GM18868 (cell line): ENCODE measurements around the gene PAPOLA.

Experiments used
- ATAC-seq: cut with Tn5 transposase; IDR thresholded peaks from one replicate; pipeline ENCODE4 v1.9.1; 2021; ENCODE audit warnings: mild to moderate bottlenecking, moderate library complexity; ENCODE audit not compliant: unreplicated experiment

PAPOLA gene

DNA sequence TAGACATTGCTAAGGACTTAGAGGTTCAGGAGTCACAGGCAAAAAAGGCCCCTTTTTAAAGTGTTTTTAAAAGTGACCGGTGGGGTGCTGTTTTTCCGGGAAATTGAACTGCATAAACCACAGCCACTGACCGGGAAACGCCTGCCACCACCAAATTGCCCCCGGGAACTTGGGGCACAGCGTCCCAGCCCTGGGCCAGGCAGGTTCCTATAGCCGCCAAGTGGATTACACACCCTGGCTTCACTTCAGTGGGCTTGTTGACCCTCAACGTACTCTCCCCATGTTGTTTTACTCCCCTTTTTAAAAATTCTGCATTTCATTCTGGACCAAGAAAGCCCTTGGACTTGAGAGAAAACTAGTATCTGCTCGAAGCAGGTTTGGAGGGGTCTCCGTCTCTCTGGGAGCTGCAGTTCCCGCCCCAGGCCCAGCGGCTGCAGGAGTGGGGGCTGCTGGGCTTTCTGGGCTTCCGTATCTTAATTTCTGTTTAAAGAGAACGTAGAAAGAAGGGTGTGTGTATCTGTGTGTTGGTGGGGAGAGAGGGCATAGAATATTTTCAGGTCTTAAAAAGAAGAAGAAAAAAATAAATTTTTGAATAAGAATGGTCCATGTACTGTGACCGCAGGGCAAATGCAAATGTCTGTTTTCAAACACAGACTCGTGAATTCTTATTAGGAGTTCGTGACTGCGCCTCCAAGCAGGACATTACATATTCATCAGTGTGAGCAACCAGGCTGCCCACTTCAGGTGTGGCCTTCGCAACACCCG lies 82.9 kb downstream of the PAPOLA start:
- ATAC-seq = no peak

DNA sequence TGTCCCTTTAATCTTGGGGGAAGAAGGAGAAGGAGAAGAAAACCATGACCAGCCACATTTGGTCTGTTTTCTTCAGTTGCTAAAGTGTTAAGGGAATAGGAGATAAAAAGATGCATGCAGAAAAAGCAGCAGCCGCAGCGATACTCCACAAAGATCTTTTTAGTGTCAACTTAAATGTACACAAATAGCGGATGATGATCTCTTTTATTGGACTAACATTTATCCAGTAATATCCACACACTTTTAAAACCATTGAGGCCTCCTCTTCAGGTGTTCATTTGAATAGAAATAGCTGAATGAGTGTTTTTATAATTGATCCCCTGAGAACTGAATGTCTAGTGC lies 83.5 kb downstream of the PAPOLA start:
- ATAC-seq = no peak

DNA sequence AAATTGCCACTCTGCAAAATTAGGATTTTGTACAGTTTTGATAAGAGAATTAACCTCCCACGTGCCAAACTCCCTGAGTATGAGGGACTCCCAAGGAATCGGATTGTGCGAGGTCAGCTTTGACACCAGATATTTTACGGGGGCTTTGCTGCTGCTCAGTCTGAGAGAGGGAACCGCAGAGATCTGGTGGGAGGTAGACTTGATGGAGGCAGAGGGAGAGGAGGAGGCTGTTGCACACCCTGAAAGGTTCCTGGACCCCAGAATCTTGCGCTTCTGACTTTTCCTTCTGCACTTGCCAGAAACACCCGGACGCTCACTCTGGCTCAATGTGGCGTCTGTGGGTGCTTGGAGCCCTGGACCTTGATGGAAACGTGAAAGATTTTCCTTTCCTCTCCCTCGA lies 83.9 kb downstream of the PAPOLA start:
- ATAC-seq = no peak

DNA sequence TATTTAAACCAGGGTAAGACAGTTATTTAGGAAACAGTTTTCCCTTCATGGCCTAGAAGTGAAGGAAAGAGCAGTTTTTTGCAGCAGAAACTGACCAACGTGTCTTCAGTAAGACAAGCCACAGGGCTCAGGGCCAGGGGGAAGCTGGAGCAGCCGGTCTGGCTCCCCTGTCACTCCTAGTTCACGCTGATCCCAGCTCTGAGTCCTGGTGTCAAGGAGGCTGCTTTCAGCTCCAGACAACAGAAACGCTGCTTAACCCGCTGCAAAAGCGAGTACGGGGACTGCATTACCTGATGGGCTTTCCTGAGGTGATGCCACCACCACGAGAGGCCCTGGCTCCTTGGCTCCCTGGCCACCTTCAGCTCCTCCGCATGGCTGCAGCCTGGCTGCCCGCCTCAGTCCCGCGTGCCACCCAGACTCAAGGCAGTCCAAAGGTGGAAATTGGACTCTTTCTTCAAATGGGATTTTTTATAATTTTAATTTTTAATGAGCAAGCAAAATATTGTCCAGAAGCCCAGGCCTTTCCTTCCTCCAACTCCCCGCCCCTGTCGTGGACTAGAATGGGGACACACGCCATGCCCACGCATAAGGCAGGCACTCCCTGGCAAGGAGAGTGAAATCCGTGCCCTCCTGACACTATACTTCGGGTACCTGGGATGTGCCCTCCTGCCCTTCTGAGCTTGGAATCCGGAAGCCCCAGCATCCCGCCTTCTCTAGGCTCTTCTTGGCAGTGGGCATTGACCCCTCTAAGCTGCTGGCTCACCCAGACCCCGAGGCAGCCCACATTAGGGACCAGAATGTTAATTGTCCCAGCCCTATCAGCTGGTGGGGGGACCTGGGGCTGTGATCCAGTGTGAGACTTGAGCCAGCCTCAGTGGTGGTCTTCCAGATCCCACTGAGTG lies 85.0 kb downstream of the PAPOLA start:
- ATAC-seq = no peak

DNA sequence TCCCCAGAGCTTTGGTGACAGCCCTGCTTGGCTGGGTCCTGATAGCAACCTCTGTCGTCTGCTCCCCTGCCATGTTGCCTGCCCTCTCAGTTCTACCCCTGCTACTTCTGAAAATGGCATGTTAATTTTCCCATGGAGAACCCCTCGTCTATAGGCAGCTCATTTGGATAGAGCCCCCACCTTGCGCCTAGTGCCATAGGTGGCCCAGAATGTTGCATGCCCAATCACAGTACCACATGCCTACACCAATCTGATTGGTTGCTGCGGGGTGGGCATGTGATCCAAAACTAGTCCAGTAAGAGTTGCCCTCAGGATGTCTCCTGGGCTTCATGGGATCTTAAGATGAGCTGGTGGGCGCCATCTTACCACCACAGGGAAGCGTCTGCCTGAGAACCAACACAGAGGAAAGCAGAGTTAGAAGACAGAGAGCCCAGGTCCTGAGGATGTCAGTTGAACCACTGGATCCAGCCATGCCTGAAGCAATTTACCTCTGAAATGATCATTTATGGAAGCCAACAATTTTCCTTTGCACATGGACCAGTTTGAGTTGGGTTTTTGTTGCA lies 85.7 kb downstream of the PAPOLA start:
- ATAC-seq = no peak

DNA sequence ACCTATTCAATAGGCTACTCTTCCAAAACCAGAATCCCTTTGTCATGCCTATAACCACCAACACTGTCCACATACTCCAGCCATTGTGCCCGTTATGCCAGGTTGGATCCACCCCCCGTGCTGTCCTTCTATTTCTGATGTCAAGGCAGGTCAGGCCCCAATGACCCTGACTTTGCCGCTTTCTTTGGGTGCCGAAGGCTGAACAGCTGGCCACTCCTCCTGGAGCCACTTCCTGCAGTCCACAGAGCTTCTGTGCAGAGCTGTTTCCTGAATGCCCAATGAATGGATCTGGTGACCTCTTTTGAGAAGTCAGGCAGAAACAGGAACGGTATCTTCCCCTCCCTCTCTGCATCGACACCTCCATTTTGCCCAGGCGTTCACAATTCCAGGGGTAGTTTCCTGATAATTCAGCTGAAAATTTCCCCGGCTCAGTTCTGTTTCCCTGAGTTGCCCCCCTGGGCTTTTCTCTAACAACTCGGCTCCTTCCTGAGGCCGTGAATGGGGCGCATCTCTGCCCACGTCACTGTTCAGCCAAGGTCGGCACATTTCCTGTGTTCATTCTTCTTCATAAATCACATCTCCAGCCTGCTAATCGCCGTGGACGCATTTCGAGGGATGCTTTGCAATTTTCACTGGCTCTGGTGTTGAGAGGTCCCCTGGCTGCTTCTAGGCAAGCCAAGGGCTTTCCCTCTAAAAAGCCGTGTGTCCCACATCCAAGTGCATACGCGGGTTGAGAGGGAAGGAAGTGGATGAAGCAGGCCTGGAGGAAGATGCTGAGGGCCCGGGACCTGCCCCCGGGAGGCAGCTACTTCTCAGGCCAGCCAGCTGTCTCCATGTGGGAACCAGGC lies 86.5 kb downstream of the PAPOLA start:
- ATAC-seq = no peak

DNA sequence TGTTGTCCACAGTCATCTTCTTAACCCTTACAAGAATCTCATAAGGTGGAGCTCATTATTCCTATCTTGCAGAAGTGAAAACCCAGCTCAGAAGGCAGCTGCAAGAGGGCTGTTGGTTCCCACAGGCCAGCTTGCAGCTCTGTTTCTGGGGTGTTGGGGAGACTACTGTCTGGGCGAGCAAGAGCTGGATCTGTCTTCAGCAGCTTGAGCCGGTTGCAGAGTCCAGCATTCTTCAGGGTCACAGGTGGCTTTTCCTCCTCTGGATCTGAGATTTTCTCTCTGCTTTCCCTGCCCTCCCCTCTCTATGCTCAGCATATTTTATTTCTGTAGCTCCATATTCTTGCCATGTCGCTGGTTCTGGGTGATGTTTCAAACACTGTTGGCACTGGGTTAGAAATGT lies 87.4 kb downstream of the PAPOLA start:
- ATAC-seq = no peak

DNA sequence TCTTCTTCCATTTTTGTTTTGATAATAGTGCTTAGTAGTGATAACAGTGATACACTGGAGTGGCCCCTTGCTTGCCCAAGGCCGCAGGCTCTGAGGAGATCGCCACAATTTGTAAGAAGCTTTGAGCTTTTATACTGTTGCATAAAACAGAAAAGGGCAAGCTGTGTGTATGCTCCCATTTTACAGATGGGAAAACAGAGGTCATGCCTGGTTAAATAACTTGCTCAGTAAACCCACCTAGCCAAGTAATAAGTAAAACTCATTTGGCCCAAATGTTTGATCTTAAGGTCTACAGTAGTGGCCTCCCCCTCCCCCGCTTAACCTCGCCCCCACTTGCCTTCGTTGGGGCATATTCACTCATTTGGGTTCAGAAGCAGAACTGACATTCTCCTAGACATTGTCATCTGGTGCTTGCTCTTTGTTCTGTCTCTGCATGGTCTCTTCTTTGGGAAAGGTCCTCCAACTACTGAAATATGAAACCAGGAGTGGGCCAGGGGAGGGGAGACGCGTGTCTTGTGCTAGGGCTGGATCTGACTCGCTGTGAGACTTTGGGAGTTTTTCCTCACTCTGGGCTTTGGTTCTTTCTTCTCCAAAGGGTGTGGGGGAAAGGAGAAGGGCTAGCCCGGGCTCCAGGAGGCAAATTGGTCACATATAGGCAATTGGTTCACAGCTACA lies 88.1 kb downstream of the PAPOLA start:
- ATAC-seq = no peak

DNA sequence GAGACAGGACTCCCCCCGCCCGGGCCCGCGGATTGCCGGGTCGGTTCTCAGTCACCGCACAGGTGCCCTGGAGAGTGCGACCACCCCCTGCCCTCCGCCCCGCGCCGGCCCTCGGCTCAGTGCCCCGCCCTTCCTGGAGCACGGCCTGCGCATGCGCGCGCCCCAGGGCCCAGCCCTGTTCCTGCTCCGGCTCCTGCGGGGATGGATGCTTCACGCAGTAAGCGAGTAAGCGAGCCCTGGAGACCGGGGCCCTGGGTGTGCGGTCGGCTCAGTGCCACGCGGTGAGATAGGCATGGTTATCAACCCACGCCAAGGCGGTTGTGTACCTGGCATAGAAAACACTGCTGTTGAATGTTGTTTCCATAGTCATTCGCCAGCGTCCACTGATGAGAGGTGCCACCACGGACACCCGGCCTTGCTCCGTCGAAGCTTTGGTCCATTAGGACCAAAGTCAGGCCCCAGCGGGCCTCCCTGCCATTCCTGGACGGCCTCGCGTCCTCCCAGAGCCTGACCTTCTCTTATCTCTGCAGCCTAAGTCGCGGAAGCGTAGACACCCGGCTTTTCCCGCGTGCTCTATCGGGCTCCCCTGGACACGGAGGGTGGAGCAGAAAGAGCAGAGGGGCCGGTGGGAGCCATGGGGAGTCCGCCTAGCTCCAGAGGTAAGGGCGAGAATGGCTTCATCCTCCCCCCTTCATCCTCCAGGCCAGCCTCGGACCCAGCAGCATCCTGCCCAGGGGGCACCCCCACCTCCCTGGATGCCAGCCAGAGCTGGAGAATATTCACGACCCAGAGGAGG lies 90.6 kb downstream of the PAPOLA start:
- ATAC-seq = peak; percentile 79

DNA sequence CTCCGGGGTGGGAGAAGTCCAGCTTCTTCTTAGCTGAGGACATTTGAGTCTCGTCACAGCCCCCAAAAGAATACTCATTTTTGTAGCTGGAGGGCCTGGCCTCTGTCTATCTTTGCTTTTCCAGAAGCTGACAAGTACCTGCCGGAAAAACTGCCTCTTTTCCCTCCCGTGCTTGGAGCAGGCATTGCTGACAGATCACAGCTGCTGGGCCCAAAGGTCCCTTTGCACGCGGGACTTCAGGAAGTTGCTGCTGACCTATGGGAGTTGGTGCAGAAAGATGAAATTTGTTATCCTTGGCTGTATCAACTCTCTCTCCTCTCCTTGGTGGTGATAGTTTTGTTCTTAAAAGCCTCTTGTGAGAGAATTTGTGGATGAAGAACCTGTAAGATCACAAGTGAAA lies 92.8 kb downstream of the PAPOLA start:
- no peak for ATAC-seq

DNA sequence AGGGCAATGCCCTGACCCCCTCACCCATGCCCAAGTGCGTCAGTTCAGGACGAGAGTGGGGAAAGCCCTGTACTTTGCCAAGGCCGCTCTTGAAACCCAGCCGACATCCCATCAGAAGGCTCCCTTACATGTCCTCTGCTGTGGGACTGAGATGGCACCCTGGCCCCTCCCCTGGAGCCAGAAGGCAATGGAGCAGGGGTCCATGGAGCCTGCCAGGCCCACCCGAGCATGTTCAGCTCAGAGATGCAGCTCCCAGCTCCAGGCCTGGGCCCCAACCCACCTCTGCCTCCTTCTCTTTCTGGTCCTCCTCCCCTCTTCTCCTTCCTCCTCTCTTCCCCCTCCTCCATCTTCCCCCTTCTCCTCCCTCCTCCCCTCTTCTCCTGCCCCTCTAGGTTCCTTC lies 95.5 kb downstream of the PAPOLA start:
- no peak for ATAC-seq

DNA sequence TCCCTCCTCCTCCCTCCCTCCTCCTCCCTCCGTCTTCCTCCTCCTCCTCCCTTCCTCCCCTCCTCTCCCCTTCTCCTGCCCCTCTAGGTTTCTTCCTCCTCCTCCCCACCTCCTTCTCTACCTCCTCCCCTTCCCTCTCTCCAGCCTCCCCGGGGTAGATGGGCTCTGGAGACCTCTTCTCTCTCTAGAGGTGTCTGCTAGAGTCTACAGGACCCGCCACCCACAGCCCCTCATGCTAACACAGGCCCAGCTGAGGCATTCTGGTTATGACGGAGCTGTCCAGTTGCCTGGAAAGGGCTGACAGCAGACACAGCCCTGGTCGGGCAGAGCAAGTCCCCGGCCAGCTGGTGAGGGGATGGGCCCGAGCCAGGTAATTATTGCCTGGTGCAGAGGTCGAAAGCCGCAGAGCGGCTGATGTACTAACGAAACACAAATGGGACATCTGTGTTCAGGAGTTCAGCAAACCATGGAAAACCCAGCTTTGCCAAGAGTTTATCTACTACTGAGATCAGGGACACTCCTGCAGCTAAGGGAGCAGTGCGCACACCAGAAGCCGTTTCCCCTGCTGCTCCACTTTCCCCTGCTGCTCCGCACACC lies 96.2 kb downstream of the PAPOLA start:
- ATAC-seq = no peak

DNA sequence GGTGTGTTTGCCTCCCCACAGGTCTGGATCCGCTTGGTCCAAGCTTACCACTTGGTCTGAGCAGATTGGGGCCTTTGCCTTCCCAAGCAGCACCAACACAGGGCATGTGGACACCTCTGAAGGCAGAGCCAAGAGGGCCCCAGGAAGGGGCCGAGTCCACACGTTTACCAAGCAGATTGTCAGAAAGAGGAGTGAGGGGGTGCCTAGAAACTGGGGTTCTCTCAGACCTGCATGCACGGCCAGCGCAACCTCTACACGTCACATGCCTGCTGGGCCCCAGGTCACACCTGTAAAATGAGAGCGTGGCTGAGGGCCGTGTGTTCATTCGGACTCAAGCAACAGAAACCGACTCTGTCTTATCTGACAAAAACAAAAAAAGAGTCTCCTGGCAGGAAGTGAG lies 96.9 kb downstream of the PAPOLA start:
- no peak for ATAC-seq

DNA sequence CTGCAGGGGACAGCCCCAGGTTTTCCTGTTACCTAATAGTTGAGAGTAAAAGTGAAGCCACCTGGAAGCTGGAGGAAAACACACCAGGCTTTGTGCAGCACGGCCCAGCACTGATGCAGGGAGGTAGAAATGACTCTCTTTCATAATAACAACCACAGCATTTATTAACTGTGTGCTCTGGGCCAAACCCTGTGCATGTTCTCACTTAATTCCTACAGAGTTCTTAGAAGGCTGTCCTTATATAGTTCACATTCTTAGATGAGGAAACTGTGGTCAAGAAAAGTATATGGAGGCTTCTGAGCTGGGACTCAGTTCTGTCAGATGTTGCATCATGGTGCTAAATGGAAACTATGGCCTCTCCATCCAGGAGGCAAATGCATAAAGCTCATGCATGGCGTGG lies 100.0 kb downstream of the PAPOLA start:
- ATAC-seq = no peak

DNA sequence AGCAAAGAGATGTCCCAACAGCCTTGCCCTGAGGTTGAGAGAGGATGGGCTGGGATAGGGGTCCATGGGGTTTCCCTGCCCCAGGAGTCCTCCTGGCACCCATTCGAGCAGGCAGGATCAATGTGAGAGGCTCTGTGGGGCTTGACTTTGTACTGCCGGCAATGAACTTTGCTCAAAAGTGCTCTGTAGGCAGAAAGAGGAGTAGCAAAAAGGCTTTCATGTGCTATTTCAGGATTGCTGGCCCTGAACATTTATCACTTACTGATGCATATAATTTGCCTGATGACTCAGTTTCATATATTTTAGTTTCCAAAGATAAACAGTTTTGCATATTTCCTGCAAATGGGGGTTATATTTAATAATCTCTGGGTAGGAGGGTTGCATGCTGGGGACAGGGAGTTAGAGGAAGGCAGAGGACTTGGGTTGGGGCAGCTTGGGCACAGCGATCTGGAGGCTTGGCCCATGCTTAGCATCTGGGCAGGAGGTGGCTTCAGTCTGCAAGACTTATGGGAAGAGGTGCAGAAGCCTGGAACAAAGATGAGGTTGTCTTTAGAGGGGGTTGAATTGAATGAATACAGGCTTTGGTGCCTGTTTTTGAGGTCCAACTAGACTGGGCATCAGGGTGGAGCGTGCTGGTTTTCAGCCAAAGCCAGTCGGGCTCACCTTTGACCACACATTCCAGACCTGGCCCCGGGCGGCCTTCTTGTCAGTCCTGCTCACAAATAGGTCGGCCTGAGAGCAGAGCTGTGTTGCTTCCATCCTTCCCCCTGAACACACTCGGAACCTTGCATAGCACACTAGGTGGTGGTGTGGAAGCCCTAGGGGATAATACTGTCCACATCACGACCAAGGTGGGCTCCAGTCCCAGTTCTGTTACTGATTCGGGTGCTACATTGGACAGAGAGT lies 101.4 kb downstream of the PAPOLA start:
- no peak for ATAC-seq

DNA sequence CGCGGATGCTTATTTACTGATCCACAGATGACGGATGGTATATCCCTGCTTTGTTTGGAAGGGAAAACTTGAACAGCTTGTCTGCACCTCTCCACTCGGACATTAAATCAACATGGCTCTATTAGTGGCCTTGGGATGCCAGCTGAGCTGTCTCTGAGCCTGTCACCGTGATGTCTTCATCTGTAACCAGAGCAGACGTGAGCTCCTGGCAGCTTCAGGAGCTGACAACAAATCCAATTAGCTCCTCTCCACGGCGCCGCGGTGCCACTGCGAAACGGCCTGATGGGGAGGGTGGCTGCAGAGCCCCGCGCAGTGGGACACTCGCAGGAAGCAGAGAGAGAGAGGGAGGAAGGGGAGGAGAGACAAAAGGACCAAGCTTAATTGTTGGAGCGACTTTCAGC lies 112.3 kb downstream of the PAPOLA start:
- no peak for ATAC-seq

DNA sequence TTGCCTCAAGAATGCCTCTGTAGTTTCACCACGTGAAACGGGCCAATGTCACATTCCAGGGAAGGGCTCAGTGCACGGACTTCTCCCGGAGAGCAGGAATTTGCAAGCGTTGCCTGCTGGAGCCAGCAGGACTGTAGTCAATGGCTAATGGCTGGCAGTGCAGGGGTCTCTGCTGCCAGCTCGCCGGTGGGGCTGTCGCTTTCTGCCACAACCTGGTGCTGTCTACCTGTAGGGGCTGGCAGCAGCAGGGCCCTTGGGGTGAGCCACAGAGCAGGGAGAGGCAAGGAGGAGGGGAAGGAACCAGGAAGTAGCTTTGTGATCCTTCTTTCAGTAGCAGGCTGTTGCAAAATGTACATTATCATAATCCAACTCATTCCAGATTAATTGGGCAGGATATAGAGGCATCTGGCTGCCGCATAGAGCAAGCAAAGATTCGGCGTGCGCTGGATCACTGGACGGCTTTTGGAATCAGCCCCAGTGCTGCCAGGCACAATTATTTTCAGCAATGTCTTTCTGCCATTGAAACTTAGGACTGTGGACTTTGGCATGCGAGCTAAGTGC lies 114.1 kb downstream of the PAPOLA start:
- no peak for ATAC-seq
